ENCODE measurements around the gene TBC1D23. TPM values are rescaled to one million over a fixed set of nuclear protein-coding genes. Genes with fewer than 3 reads are reported as not detected.

The TBC1D23 gene
- polyA plus RNA-seq, 1 of the 3 experiments (the other 2 are of a cell fraction): 6.7 TPM

DNA sequence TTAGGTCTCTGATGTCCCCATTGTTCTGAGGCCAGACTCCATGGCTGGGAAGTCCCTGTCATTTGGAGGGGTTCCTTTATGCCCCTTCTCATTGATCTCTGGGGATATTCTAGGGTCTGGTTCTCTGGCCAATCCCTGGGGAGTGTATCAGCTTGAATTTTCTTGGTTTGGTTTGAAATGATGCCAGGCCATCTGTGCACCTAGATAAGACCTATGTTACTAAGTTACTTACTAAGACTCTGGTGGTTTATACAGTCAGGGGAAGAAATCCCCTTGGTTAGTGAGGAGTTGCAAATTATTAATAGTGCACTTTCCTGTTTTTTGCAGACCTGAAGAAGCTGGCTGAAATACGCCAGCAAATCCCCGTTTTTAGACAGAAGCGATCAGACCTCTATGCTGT lies 94.1 kb downstream of the TBC1D23 start:
- TF ChIP-seq NFIC (IDR thresholded peaks at IDR 0.05; ENCODE audit: borderline replicate concordance) (no peak), EP300 (IDR thresholded peaks at IDR 0.05; ENCODE audit: borderline replicate concordance in 1 of 2, low read depth in 1 of 2, low read length in 1 of 2) (no peak), FOXM1 (IDR thresholded peaks at IDR 0.05; ENCODE audit: low read depth) (no peak), ELF1 (IDR thresholded peaks at IDR 0.05) (no peak), NRF1 (IDR thresholded peaks at IDR 0.05; ENCODE audit: low read depth, low read length) (no peak)
- Histone ChIP-seq H3K9ac (no peak overlapping the region), H4K20me1 (ENCODE audit: insufficient read depth) (no peaks in the 10 kb centered on the region), H3K9me3 (no peaks in the 10 kb centered on the region), H3K4me3 (ENCODE audit: low read depth in 2 of 2, low read length in 1 of 2) (no peak overlapping the region), H3K4me2 (no peak overlapping the region), H3K27me3 (ENCODE audit: insufficient read depth) (no peaks in the 10 kb centered on the region), H3K9me2 (no peaks in the 10 kb centered on the region), H3K36me3 (replicated peaks in 1 of 2; ENCODE audit: control insufficient read depth in 1 of 2, insufficient read depth in 2 of 2, low read length in 1 of 2) (peaks cover 45 to 63% of the 10 kb centered on the region in 2 experiments), H2AFZ (ENCODE audit: low read depth) (no peak overlapping the region), H3K79me2 (ENCODE audit: insufficient read depth) (no peaks in the 10 kb centered on the region), H3K27ac (ENCODE audit: low read depth in 2 of 2, low read length in 1 of 2) (no peak overlapping the region), H3F3A (replicated peaks; ENCODE audit: insufficient read depth) (peaks cover 3% of the 10 kb centered on the region), H3K4me1 (ENCODE audit: control insufficient read depth in 1 of 2, insufficient read depth in 2 of 2, low read depth in 1 of 2, low read length in 1 of 2) (no peaks in the 10 kb centered on the region; a peak in 1 of 4 replicates)
- ChIA-PET POLR2A (no interaction called here), CTCF (interaction anchor here (0.7 to 1.3 kb wide), 3 partner anchors 9 to 16 kb away, joined by 3 to 4 read pairs (median 3); no protein-coding TSS in a partner anchor)
- 100% methylated on average over 3 of the region's 3 CpGs for WGBS (ENCODE audit: low lambda C conversion rate)
- no peak for DNase-seq

DNA sequence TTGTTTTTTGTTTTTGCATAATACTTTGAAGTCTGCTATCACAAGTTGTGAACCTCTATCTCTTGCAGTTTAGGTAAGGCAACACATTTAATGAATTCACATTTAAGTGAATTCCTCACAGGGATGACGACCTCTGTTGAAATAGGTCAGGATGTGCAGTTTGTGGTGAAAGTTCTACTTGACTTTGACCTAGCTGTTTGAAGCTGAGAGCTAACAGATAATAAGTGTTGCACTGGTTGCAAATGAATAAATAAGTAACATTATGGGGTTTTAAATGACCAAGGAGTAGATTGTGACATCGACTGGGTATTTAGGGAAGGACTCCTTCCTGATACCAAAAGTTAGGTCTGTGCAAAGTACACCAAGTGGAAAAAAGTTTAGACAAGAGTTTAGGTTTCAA lies 97.6 kb downstream of the TBC1D23 start:
- no peak for DNase-seq
- Histone ChIP-seq H3K36me3 (replicated peaks in 1 of 2; ENCODE audit: control insufficient read depth in 1 of 2, insufficient read depth in 2 of 2, low read length in 1 of 2) (peaks cover 65 to 68% of the 10 kb centered on the region in 2 experiments), H3K9ac (no peak overlapping the region), H3K4me1 (ENCODE audit: control insufficient read depth in 1 of 2, insufficient read depth in 2 of 2, low read depth in 1 of 2, low read length in 1 of 2) (no peaks in the 10 kb centered on the region; a peak in 1 of 4 replicates), H2AFZ (ENCODE audit: low read depth) (no peak overlapping the region), H3K27me3 (ENCODE audit: insufficient read depth) (no peaks in the 10 kb centered on the region), H3F3A (replicated peaks; ENCODE audit: insufficient read depth) (peaks cover 10% of the 10 kb centered on the region), H3K4me2 (no peak overlapping the region), H3K27ac (ENCODE audit: low read depth in 2 of 2, low read length in 1 of 2) (no peak overlapping the region), H3K9me2 (no peaks in the 10 kb centered on the region), H3K4me3 (ENCODE audit: low read depth in 2 of 2, low read length in 1 of 2) (no peak overlapping the region), H3K79me2 (ENCODE audit: insufficient read depth) (no peaks in the 10 kb centered on the region), H3K9me3 (no peaks in the 10 kb centered on the region), H4K20me1 (ENCODE audit: insufficient read depth) (no peaks in the 10 kb centered on the region)
- CTCF ChIA-PET: no interaction called here
- TF ChIP-seq YY1 (IDR thresholded peaks at IDR 0.05; ENCODE audit: low read depth) (no peak), POLR2AphosphoS5 (IDR thresholded peaks at IDR 0.05; ENCODE audit: low read depth, low read length) (no peak), RAD21 (IDR thresholded peaks at IDR 0.05; ENCODE audit: low read length) (no peak)
- TF ChIP-seq, protein P1, sequence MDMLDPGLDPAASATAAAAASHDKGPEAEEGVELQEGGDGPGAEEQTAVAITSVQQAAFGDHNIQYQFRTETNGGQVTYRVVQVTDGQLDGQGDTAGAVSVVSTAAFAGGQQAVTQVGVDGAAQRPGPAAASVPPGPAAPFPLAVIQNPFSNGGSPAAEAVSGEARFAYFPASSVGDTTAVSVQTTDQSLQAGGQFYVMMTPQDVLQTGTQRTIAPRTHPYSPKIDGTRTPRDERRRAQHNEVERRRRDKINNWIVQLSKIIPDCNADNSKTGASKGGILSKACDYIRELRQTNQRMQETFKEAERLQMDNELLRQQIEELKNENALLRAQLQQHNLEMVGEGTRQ (IDR thresholded peaks at IDR 0.05; ENCODE audit: borderline replicate concordance, low read depth, low read length): no peak
- TF ChIP-seq, protein P2, sequence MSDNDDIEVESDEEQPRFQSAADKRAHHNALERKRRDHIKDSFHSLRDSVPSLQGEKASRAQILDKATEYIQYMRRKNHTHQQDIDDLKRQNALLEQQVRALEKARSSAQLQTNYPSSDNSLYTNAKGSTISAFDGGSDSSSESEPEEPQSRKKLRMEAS (IDR thresholded peaks at IDR 0.05; ENCODE audit: low read depth): no peak
- 92% methylated on average over 2 of the region's 2 CpGs for WGBS (ENCODE audit: low lambda C conversion rate)
- POLR2A ChIA-PET: no interaction called here

DNA sequence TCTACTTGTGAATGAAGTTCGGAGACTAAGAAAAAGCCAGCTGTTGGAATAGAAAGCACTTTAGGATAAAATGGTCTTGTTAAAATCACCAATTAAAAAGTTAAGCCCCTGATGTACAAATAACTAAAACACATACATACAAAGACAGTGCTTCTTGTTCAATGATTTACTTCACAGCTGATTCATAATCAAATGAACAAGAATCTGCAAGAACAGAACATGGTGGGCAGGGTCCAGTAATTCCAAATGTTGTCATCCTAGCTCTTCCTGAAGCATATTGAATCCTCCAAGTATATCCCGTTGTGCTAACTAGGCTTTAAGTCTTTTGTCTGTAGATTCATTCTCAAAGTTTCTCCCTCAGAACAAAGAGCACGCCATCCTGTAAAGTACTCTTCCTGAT lies 98.2 kb downstream of the TBC1D23 start:
- CTCF ChIA-PET: interaction anchor here (0.6 to 1.2 kb wide), 3 partner anchors 30 to 689 kb away, joined by 3 to 4 read pairs (median 3); no protein-coding TSS in a partner anchor
- TF ChIP-seq, protein P3, sequence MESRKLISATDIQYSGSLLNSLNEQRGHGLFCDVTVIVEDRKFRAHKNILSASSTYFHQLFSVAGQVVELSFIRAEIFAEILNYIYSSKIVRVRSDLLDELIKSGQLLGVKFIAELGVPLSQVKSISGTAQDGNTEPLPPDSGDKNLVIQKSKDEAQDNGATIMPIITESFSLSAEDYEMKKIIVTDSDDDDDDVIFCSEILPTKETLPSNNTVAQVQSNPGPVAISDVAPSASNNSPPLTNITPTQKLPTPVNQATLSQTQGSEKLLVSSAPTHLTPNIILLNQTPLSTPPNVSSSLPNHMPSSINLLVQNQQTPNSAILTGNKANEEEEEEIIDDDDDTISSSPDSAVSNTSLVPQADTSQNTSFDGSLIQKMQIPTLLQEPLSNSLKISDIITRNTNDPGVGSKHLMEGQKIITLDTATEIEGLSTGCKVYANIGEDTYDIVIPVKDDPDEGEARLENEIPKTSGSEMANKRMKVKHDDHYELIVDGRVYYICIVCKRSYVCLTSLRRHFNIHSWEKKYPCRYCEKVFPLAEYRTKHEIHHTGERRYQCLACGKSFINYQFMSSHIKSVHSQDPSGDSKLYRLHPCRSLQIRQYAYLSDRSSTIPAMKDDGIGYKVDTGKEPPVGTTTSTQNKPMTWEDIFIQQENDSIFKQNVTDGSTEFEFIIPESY (IDR thresholded peaks at IDR 0.05; ENCODE audit: borderline replicate concordance, low read depth): no peak
- TF ChIP-seq SIN3A (IDR thresholded peaks at IDR 0.05; ENCODE audit: borderline replicate concordance, low read depth, low read length): no peak
- TF ChIP-seq JUND (IDR thresholded peaks at IDR 0.05): no peak
- TF ChIP-seq, protein P4, sequence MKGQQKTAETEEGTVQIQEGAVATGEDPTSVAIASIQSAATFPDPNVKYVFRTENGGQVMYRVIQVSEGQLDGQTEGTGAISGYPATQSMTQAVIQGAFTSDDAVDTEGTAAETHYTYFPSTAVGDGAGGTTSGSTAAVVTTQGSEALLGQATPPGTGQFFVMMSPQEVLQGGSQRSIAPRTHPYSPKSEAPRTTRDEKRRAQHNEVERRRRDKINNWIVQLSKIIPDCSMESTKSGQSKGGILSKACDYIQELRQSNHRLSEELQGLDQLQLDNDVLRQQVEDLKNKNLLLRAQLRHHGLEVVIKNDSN (IDR thresholded peaks at IDR 0.05; ENCODE audit: borderline replicate concordance, low read depth): no peak
- TF ChIP-seq GABPA (IDR thresholded peaks at IDR 0.05; ENCODE audit: low read depth): no peak
- no peak for TF ChIP-seq TEAD4 (IDR thresholded peaks at IDR 0.05; ENCODE audit: borderline replicate concordance, insufficient read depth)
- TF ChIP-seq POLR2AphosphoS5 (IDR thresholded peaks at IDR 0.05; ENCODE audit: low read depth, low read length): no peak
- TF ChIP-seq, protein P2 (IDR thresholded peaks at IDR 0.05; ENCODE audit: low read depth): no peak
- no peak for TF ChIP-seq NRF1 (IDR thresholded peaks at IDR 0.05; ENCODE audit: low read depth, low read length)
- TF ChIP-seq ELF1 (IDR thresholded peaks at IDR 0.05): no peak

More for the DNA sequence above, 98.2 kb downstream of the TBC1D23 start:
- POLR2A ChIA-PET: no interaction called here
- H3K4me2 ChIP-seq: no peak overlapping the region
- H3K9ac ChIP-seq: no peak overlapping the region
- H2AFZ ChIP-seq (ENCODE audit: low read depth): no peak overlapping the region
- H3K9me2 ChIP-seq: no peaks in the 10 kb centered on the region
- WGBS (ENCODE audit: low lambda C conversion rate): 93% methylated on average over 3 of the region's 3 CpGs
- DNase-seq: no peak
- H4K20me1 ChIP-seq (ENCODE audit: insufficient read depth): no peaks in the 10 kb centered on the region
- H3K9me3 ChIP-seq: no peaks in the 10 kb centered on the region
- no peaks in the 10 kb centered on the region for H3K79me2 ChIP-seq (ENCODE audit: insufficient read depth)
- H3K4me1 ChIP-seq (ENCODE audit: control insufficient read depth in 1 of 2, insufficient read depth in 2 of 2, low read depth in 1 of 2, low read length in 1 of 2): no peaks in the 10 kb centered on the region; a peak in 1 of 4 replicates
- peaks cover 16% of the 10 kb centered on the region for H3F3A ChIP-seq (replicated peaks; ENCODE audit: insufficient read depth)
- peaks cover 67 to 69% of the 10 kb centered on the region in 2 experiments for H3K36me3 ChIP-seq (replicated peaks in 1 of 2; ENCODE audit: control insufficient read depth in 1 of 2, insufficient read depth in 2 of 2, low read length in 1 of 2)
- H3K27ac ChIP-seq (ENCODE audit: low read depth in 2 of 2, low read length in 1 of 2): no peak overlapping the region
- no peak overlapping the region for H3K4me3 ChIP-seq (ENCODE audit: low read depth in 2 of 2, low read length in 1 of 2)
- H3K27me3 ChIP-seq (ENCODE audit: insufficient read depth): no peaks in the 10 kb centered on the region
